Measurements from ENCODE around the gene RFNG. TPM values are rescaled to one million over a fixed set of nuclear protein-coding genes. Genes with fewer than 3 reads are reported as not detected.
A peak's percentile ranks its signal among the peaks of the same experiment; 100 is the strongest.

Gene RFNG
- total and polyA plus RNA-seq, 2 donors (not counting 1 experiment from before 2014, with no cell fraction given) = 30.1 to 44.5 TPM

GRCh38 chr17:82049106-82049505 lies 2.5 kb downstream of the RFNG start:
- no peaks in the 10 kb centered on the region for H3K9me3 Mint-ChIP-seq (ENCODE audit: insufficient read depth)
- H3K4me1 ChIP-seq (ENCODE audit: control insufficient read depth in 2 of 2, insufficient read depth in 2 of 2, low read length in 2 of 2) = peaks cover 20 to 34% of the 10 kb centered on the region in 2 donors
- no peak for DNase-seq
- H3K4me1 Mint-ChIP-seq = peaks cover 14% of the 10 kb centered on the region
- peaks cover 19% of the 10 kb centered on the region for H4K20me1 ChIP-seq (ENCODE audit: control insufficient read depth, insufficient read depth, low read length, poor library complexity, severe bottlenecking)
- WGBS (ENCODE audit: insufficient coverage) = 91% methylated on average over 7 of the region's 8 CpGs
- H3K27me3 ChIP-seq (replicated peaks in 1 of 4; ENCODE audit: control extremely low read depth in 1 of 4, control insufficient read depth in 3 of 4, insufficient read depth in 4 of 4, low read length in 3 of 4) = no peaks in the 10 kb centered on the region
- no peaks in the 10 kb centered on the region for H3K9me3 ChIP-seq (ENCODE audit: control extremely low read depth in 1 of 3, control insufficient read depth in 2 of 3, insufficient read depth in 1 of 3, low read length in 2 of 3)
- peak overlapping the region; percentile 54 for H3K4me3 Mint-ChIP-seq
- H3K27ac ChIP-seq (ENCODE audit: low read length in 2 of 2) = no peak overlapping the region
- H3K4me3 ChIP-seq (ENCODE audit: control extremely low read depth in 1 of 5, extremely low read depth in 1 of 5, insufficient read depth in 1 of 5, low read depth in 2 of 5, low read length in 4 of 5) = no peak overlapping the region
- POLR2A ChIA-PET = no interaction called here
- CTCF ChIA-PET = no interaction called here
- no peak overlapping the region for H3K9ac ChIP-seq (ENCODE audit: low read length)
- H3K79me2 ChIP-seq (ENCODE audit: control insufficient read depth, insufficient read depth, low read length) = peaks cover 29% of the 10 kb centered on the region
- H2AFZ ChIP-seq (ENCODE audit: insufficient read depth, low read depth, low read length, poor library complexity, severe bottlenecking) = no peak overlapping the region
- no peaks in the 10 kb centered on the region for H3K27me3 Mint-ChIP-seq
- H3K36me3 ChIP-seq (replicated peaks in 1 of 2; ENCODE audit: control extremely low read depth in 1 of 2, control insufficient read depth in 1 of 2, extremely low read depth in 1 of 2, insufficient read depth in 2 of 2, low read length in 1 of 2) = peaks cover 0 to 9% of the 10 kb centered on the region in 2 experiments
- intact Hi-C loops (cut with micrococcal nuclease) = no loop called here
- H3K27ac Mint-ChIP-seq = no peak overlapping the region
- TF ChIP-seq, protein P1, sequence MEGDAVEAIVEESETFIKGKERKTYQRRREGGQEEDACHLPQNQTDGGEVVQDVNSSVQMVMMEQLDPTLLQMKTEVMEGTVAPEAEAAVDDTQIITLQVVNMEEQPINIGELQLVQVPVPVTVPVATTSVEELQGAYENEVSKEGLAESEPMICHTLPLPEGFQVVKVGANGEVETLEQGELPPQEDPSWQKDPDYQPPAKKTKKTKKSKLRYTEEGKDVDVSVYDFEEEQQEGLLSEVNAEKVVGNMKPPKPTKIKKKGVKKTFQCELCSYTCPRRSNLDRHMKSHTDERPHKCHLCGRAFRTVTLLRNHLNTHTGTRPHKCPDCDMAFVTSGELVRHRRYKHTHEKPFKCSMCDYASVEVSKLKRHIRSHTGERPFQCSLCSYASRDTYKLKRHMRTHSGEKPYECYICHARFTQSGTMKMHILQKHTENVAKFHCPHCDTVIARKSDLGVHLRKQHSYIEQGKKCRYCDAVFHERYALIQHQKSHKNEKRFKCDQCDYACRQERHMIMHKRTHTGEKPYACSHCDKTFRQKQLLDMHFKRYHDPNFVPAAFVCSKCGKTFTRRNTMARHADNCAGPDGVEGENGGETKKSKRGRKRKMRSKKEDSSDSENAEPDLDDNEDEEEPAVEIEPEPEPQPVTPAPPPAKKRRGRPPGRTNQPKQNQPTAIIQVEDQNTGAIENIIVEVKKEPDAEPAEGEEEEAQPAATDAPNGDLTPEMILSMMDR (IDR thresholded peaks at IDR 0.05) = no peak
- no peak for TF ChIP-seq EZH2 (IDR thresholded peaks at IDR 0.05; ENCODE audit: borderline replicate concordance, insufficient read depth, low read depth, low read length, poor library complexity, severe bottlenecking)
- no peak for ATAC-seq (ENCODE audit: low read depth)
- H3K4me2 ChIP-seq (replicated peaks; ENCODE audit: low read depth, low read length, poor library complexity, severe bottlenecking) = no peak overlapping the region

DNA sequence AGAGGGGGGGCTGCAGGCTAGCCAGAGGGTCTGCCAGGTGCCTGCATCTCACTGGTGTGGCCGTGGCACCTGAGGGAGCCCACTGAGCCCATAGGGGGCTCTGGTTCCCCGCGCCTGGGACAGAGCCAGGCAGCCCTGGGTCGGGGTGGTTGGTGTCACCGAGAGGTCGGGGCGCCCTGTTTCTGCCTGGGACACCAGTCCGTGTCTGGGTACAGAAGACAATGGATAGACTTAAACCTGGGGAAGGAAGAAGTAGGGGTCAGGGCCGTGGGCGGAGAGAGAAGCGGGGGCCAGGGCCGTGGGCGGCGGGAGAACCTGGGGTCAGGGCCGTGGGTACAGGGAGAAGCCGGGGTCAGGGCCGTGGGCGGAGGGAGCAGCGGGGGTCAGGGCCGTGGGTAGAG lies 3.0 kb downstream of the RFNG start:
- TF ChIP-seq EZH2 (IDR thresholded peaks at IDR 0.05; ENCODE audit: borderline replicate concordance, insufficient read depth, low read depth, low read length, poor library complexity, severe bottlenecking) = no peak
- TF ChIP-seq, protein P1 (IDR thresholded peaks at IDR 0.05) = no peak
- Histone ChIP-seq H3K27ac (ENCODE audit: low read length in 2 of 2) (no peak overlapping the region), H3K36me3 (replicated peaks in 1 of 2; ENCODE audit: control extremely low read depth in 1 of 2, control insufficient read depth in 1 of 2, extremely low read depth in 1 of 2, insufficient read depth in 2 of 2, low read length in 1 of 2) (peaks cover 0 to 3% of the 10 kb centered on the region in 2 experiments), H3K4me2 (replicated peaks; ENCODE audit: low read depth, low read length, poor library complexity, severe bottlenecking) (no peak overlapping the region), H4K20me1 (ENCODE audit: control insufficient read depth, insufficient read depth, low read length, poor library complexity, severe bottlenecking) (peaks cover 16% of the 10 kb centered on the region), H3K79me2 (ENCODE audit: control insufficient read depth, insufficient read depth, low read length) (peaks cover 24% of the 10 kb centered on the region), H3K9me3 (ENCODE audit: control extremely low read depth in 1 of 3, control insufficient read depth in 2 of 3, insufficient read depth in 1 of 3, low read length in 2 of 3) (no peaks in the 10 kb centered on the region), H3K9ac (ENCODE audit: low read length) (no peak overlapping the region), H3K4me3 (ENCODE audit: control extremely low read depth in 1 of 5, extremely low read depth in 1 of 5, insufficient read depth in 1 of 5, low read depth in 2 of 5, low read length in 4 of 5) (no peak overlapping the region), H2AFZ (ENCODE audit: insufficient read depth, low read depth, low read length, poor library complexity, severe bottlenecking) (no peak overlapping the region), H3K4me1 (ENCODE audit: control insufficient read depth in 2 of 2, insufficient read depth in 2 of 2, low read length in 2 of 2) (peaks cover 20 to 29% of the 10 kb centered on the region in 2 donors), H3K27me3 (replicated peaks in 1 of 4; ENCODE audit: control extremely low read depth in 1 of 4, control insufficient read depth in 3 of 4, insufficient read depth in 4 of 4, low read length in 3 of 4) (no peaks in the 10 kb centered on the region)
- no peaks in the 10 kb centered on the region for H3K27me3 Mint-ChIP-seq
- ChIA-PET CTCF (no interaction called here), POLR2A (no interaction called here)
- 91% methylated on average over 19 of the region's 20 CpGs for WGBS (ENCODE audit: insufficient coverage)
- intact Hi-C loops (cut with micrococcal nuclease) = no loop called here
- H3K4me3 Mint-ChIP-seq = no peak overlapping the region
- no peaks in the 10 kb centered on the region for H3K9me3 Mint-ChIP-seq (ENCODE audit: insufficient read depth)
- H3K27ac Mint-ChIP-seq = no peak overlapping the region
- H3K4me1 Mint-ChIP-seq = peaks cover 14% of the 10 kb centered on the region
- ATAC-seq (ENCODE audit: low read depth) (no peak), DNase-seq (no peak)
